Measurements from ENCODE around the gene OR51L1.
"Not testable (repeated sequence)": the region's sequence is repeated elsewhere in the genome, so short reads cannot be mapped to it uniquely, and the experiment has no call there.

OR51L1 gene, protein sequence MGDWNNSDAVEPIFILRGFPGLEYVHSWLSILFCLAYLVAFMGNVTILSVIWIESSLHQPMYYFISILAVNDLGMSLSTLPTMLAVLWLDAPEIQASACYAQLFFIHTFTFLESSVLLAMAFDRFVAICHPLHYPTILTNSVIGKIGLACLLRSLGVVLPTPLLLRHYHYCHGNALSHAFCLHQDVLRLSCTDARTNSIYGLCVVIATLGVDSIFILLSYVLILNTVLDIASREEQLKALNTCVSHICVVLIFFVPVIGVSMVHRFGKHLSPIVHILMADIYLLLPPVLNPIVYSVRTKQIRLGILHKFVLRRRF

DNA sequence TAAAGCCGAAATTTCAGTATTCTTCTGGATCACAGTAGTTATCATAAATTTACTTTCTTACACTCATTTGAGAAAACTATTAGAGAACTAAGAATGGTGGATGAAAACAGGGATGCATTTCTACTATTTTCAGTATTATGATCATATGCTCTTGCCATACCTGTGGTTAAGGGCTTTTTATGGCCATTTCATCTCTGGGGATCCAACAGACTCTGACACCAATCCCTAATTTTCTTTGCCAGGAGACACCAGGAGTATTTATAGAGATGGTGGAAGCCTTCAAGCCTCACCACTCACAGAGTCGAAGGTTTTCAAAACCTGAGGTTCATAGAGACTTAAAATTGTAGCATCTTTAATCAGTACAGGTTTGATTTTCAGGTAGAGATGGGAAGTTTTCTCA lies at the start of gene OR51L1:
TSS of gene OR51L1 (plus strand) at position 301 of the 400 bp plus-strand sequence. CDS start 4,132 bp downstream, outside the sequence.
- no peak for DNase-seq (ENCODE audit: low spot score)

- no peak for DNase-seq (ENCODE audit: low spot score)
Observed at GRCh38 chr11:4947505-4947904, 47.1 kb upstream of the OR51L1 start, which contains the start of gene OR51A4. Gene OR51A4 (minus strand): TSS chr11:4947605. CDS start chr11:4947100, 505 bp downstream.

DNA sequence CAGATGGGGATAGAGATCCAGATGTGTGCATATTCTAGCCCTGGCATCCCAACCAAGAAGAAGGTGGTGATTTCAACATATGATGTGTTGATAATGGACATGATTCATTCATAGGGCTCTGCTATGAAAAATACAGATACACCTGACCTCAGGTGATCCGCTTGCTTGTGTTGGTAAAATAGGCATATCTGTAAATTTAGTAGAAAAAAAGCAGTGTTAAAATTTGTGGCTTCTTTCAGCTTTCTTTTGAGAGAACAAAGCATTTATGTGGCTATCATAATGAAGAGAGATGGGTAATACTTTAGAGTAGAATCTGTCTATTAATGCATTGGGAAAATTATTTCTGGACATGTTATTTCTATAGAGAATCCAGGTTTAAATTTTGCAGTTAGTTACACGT lies 39.0 kb upstream of the OR51L1 start, which contains the start of gene OR51A2:
TSS of gene OR51A2 (minus strand) at position 101 of the 400 bp plus-strand sequence. CDS start at position 101, 0 bp downstream.
- not testable (repeated sequence) for DNase-seq (ENCODE audit: low spot score)

DNA sequence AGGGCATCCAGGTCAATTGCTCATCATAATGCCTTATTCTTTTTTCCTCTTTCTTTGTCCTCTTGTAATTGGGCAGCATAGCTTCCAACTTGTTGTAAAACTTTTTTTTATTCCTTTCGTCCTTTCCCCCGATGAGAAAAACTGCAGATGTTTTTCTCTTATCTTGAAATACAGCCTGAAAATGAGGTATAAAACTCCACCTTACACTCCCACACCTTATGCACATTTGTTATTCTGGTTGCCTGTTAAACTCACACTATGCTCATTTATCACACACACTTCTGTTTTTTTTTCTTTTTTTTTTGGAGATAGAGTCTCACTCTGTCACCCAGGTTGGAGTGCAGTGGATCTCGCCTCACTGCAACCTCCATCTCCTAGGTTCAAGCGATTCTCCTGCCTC lies 37.3 kb upstream of the OR51L1 start:
- no peak for DNase-seq (ENCODE audit: low spot score)

DNA sequence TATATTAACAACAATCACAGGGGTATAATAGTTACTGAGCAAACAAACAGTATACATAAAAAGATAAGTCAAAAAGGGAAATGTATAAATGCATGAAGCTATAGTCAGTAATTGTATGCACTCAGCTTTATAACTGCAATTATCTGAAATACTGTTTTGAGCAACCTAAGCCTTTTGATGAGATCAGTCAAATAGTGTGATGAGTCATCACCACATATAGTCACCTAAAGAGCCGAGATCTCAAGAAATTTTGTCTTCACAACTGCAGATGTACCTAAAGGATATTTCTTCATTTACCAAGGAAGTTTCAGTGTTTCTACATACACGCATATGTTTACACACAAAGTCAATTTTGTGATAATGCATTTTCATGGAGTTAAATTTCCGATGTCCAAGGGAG lies 33.8 kb upstream of the OR51L1 start:
- DNase-seq (ENCODE audit: low spot score), result no peak

GRCh38 chr11:4962816-4963215 lies 31.8 kb upstream of the OR51L1 start:
- DNase-seq (ENCODE audit: low spot score), result no peak

GRCh38 chr11:4975436-4975835 lies 19.2 kb upstream of the OR51L1 start:
- DNase-seq (ENCODE audit: low spot score), result no peak

- DNase-seq (ENCODE audit: low spot score), result no peak
Observed at GRCh38 chr11:4979036-4979435, 15.6 kb upstream of the OR51L1 start.

DNA sequence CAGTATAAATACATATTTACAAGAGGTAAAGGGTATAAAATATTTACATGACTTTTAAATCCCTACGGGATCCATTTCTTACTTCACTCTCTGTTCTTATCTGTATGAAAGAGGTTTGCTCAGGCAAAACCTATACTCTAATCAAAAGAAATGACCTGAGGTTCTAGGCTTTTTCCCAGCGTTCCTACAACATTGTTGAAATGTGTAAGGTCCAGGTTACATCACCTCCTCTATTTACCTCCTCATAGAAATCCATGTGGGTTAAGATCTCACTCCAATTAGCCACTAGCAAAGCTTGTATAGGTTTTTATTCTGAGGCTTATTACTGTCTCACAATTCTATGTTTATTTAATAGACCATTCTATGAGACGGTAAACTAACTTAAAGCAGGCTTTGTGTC lies 12.0 kb upstream of the OR51L1 start:
- DNase-seq (ENCODE audit: low spot score), result no peak

GRCh38 chr11:4983841-4984240 lies 10.8 kb upstream of the OR51L1 start:
- no peak for DNase-seq (ENCODE audit: low spot score)

DNA sequence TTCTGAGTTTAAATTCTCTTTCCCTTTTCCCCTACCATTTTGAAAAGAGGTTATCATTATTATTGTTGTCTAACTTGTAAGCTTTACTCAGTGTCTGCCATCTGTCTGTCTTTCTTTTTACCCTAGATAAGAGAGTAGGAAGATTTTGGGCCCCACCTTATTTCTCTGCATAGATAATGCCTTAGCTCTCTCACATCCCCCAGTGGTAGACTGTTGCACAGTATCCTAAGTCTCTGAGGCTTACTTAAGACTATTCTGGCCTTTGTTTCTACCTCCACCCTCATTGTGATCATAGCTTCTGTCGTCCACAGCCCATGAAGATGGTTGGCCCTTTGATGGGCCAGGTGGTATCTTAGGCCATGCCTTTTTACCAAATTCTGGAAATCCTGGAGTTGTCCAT lies 3.6 kb upstream of the OR51L1 start:
- no peak for DNase-seq (ENCODE audit: low spot score)

GRCh38 chr11:5004424-5005274 lies 10.0 kb downstream of the OR51L1 start:
- no peak for DNase-seq (ENCODE audit: low spot score)

- DNase-seq (ENCODE audit: low spot score), result no peak
Observed at GRCh38 chr11:5007561-5007960, 12.9 kb downstream of the OR51L1 start.

GRCh38 chr11:5011254-5011653 lies 16.6 kb downstream of the OR51L1 start:
- no peak for DNase-seq (ENCODE audit: low spot score)

DNA sequence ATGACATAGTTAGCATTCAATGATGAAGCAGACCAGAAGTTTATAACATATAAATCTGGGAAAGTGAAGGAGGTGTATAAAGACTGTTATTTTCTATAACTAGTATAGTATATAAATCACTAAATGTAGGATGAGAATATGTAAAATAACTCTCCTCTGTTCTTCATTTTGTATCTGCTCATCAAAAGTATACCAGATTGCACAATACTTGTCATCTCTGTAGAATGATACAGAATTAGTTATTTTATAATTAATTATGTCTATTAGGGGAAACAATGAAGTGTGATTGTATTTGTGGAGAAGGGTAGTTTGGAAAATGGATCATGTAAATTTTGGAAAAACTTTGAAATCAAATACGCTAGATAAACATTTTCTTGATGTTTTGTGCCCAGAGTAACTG lies 18.4 kb downstream of the OR51L1 start:
- DNase-seq (ENCODE audit: low spot score), result no peak

- no peak for DNase-seq (ENCODE audit: low spot score)
Observed at GRCh38 chr11:5021996-5022395, 27.3 kb downstream of the OR51L1 start.

GRCh38 chr11:5036669-5037068 lies 42.0 kb downstream of the OR51L1 start:
- no peak for DNase-seq (ENCODE audit: low spot score)

DNA sequence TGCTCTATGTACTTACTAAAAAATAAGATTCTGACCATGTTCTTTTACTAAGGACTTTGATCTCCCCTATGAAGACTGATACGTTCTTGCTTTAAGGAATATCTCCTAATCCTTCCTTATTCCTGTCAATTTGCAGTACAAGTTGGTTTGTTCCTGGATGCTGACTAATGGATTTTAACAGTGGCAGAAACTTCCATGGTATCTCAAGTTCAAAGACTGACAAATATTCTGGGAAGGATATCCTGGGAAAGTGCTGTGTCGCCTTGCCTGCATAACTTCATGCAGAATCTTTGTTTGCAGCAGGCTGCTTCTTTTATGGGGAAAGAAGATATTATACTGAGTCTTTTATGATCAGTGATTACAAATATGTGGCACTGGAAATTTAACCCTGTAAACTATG lies 43.3 kb downstream of the OR51L1 start:
- no peak for DNase-seq (ENCODE audit: low spot score)

GRCh38 chr11:5038341-5038740 lies 43.7 kb downstream of the OR51L1 start:
- DNase-seq (ENCODE audit: low spot score), result no peak

GRCh38 chr11:5040876-5041275 lies 46.2 kb downstream of the OR51L1 start:
- DNase-seq (ENCODE audit: low spot score), result no peak

GRCh38 chr11:5042091-5042490 lies 47.4 kb downstream of the OR51L1 start:
- DNase-seq (ENCODE audit: low spot score), result no peak

GRCh38 chr11:5043380-5043779 lies 48.7 kb downstream of the OR51L1 start:
- DNase-seq (ENCODE audit: low spot score), result no peak

- no peak for DNase-seq (ENCODE audit: low spot score)
Observed at GRCh38 chr11:5046226-5046625, 51.6 kb downstream of the OR51L1 start, which contains the start of gene OR52J3. Gene OR52J3 (plus strand): TSS chr11:5046526. CDS start chr11:5046526, 0 bp downstream.
